MV-4-11 (cell line): ENCODE measurements around the gene CD7.

Experiments
- DNase-seq: peaks from one replicate; lab custom pipeline; 2025; lab: John Stamatoyannopoulos, UW

CD7 gene

DNA sequence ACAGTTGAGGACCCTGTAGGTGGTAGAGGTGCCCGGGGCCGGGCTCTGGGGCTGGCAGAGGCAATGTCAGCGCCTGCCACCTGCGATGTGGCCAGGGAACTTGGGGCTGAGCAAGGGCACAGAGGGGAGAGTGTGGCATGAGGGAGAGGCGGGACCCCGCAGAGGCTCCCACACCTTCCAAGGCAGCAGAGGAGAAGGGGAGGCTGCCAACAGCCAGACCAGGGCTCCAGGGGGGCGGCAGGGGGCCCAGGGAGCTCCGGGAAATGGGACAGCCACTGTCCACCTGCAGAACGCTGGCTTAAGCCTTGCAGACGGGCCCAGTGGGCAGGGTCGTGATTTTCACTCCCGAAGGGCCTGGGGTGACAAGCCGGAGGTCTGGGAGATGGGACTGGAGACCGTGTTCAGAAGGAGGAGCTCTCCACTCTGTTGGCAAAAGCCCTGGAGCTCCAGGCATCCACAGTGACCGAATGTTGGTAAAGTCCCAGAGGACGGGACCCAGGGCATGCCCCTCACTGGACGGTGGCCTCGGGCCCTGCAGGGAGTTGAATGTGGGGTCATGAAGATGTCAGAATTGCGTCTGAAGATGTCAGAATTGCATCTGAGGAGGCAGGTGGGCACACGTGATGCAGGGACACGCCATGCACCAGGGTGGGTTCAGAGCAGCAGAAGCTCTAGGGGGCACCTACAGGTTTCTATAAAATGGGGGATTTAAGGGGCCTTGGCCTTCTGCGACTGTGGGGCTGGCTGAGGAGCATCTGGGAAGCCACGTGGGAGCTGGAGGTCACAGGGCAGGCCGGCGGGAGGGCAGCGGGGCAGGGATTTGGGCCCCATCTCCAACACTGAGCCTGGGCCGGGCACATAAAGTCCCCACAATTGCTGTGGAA lies 18.6 kb downstream of the CD7 start:
- no peak for DNase-seq

GRCh38 chr17:82297714-82298537 lies 19.5 kb downstream of the CD7 start:
- DNase-seq: peak; percentile 82

- DNase-seq: peak; percentile 62
These were observed 20.1 kb downstream of the CD7 start for GRCh38 chr17:82297280-82297713.

GRCh38 chr17:82296511-82297279 lies 20.7 kb downstream of the CD7 start:
- DNase-seq: no peak

DNA sequence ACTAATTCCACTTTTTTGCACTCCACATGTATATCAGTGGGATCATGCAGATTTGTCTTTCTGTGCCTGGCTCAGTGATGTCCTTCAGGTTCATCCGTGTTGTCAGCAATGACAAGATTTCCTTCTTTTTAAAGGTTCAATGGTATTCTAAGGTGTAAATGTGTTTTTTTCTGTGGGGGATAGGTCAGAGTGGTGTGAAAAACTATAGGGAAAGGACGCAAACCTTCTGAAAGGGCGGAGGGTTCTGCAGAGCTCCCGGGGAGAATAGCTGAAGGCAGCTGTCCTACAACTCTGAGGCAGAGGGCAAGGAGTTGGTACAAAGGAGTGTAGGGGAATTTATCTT lies 22.0 kb downstream of the CD7 start:
- DNase-seq: no peak

DNA sequence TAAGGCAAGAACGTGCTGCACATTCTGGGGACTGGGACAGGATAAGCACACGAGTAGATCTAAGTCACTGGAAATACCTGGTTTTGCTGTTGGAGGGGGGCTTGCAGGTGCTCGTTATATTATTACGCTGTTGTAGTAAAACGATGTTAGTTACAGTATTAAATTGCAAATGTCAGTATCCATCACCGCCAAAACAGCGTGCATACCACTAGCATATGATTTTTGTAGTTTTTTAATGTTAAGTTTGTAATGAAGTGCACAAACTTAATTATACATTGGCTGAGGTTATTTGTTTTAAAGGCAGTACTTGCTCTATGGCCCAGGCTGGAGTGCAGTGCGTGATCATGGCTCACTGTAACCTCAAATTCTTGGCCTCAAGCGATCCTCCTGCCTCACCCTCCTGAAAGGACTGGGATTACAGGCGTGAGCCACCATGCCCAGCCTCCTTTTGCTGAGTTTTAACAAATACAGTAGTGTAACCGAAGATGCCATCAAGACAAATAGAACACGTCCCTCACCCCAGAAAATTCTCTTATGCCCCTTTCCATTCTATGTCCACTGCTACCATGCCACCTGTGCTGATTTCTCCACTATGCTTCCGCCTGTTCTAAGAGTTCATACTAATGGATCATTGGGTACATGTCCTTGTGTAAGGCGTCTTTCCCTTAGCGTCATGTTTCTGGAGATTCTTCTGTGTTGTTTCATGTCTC lies 23.2 kb downstream of the CD7 start:
- no peak for DNase-seq

GRCh38 chr17:82292251-82293154 lies 24.9 kb downstream of the CD7 start:
- peak; percentile 98 for DNase-seq

DNA sequence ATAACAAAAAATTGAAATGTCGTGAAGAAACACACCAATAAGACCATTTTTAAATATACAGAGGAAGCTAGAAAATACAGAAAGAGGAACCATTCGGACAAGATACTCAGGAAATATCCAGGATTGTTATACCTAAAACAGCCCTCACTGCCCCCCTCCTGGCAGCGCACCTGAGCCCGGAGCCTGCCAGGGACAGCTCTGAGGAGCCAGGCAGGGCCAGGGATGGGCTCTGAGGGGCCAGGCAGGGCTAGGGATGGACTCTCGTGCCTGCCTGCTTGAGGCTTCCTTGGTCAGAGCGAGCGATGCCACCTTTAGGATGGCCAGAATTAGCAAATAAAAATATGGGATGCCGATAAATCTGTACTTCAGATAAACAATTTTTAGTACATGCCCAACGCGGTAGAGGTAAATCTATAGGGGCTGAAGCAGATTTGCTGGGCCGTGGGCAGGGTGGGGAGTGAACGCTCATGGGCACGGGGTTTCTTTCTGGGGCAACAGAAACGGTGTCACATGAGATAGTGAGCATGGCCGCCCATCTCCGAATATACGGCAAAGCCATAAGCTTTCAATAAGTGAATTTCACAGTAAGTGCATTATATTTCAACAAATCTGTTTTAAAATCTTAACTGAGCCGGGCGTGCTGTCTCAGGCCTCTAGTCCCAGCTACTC lies 25.7 kb downstream of the CD7 start:
- peak; percentile 30 for DNase-seq

- DNase-seq: peak; percentile 71
These were observed 29.3 kb downstream of the CD7 start for GRCh38 chr17:82287868-82288801.

DNA sequence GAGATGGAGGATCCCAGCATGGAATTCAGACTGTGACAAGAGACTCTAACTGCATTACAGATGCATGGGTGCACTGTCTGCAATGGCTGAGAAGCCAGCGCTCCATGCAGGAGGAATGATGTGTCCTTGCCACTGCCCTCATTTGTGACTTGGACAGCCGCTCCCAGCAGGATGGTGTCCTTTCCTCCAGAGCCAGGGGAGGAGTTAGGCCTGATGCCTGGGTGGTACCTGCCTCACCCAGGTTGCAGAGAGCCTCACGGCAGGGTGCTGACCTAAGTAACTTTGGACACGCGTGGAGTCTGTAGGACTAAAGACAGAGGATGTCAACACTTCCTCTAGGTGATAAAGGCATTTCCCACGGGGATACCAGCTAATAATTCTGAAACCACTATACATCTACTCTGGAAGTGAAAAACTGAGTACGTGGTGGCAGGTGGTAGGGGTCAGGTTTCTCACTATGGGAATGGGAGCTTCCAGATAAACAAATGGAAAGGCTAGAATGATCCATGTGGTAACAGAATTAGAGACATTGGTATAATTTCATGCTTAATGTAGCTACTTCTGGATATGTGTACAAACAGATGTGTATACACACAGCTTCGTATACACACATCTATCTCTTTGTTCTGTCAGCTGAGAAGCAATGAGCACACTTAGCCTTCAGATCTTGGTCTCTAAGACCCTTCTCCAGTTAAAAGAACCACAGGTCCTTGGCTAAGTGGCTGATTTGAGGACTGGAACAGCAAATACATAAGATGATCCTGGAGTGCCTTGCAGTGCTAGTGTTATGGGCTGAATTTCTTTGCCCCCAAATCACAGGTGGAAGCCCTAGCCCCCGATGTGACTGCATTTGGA lies 30.2 kb downstream of the CD7 start:
- no peak for DNase-seq

- no peak for DNase-seq
These were observed 32.3 kb downstream of the CD7 start for GRCh38 chr17:82285141-82285540.

DNA sequence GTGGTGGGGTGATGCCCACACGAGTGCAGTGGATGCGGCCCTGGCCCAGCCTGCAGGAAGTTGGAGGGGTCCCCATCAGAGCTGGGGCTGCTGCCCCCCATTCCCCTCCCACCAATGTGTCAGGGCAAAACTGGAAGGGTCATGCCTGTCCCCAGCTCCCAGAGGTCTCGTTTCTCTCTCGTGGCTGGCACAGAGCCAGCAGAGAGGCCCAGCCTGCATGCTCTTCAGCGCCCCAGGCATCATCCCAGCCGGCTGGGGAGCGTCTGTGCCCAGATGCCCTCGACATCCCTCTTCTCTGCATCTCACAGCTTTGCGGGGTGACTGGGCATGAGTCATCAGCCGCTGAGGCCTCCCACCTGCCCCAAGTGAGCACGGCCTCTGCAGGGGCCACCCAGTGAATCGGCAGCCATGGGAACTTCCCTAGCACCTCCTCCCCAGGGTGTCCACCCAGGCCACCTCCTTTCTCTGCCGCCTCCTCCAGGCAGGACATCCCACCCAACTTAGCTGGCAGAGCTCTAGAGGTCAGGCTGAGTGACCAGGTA lies 34.1 kb downstream of the CD7 start:
- peak; percentile 52 for DNase-seq

DNA sequence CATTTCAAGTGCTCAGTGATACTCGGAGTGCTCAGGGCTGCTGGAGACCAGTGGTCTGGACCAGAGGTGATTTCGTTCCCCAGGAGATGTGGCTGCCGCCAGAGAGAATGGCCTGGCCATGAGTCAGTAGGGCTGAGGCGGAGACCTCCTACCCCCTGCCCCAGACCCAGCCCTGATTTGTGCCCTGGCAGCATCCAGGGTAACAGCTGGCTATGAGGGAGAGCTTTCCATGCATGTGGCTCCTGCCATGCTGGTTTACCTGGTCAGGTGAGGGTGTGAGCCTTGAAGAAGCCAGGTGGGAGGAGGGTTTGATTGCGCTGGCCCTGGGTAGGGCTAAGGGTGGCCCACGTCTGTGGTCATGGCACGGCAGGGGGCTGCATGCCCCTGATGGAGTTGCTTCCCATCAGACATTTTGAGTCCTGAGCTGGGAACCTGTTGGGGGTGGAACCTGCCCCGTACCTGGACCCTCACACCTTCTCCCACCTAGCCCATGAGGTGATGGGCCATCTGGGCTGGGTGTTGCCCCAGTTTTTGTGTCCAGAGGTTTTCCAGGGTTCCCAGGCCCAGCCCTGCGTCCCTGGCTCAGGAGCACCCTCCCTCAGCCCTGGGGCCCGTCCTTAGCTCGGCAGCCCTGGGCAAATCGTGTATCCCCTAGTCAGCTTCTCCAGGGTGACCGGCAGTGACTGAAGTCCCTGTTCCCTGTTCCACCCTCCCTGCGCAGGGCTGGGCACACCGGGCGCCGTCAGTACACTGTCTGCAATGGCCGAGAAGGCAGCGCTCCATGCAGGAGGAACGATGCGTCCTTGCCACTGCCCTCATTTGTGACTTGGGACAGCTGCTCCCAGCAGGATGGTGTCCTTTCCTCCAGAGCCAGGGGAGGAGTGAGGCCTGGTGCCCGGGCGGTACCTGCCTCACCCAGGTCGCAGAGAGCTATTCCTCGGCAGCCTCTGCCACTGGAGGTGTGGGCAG lies 34.9 kb downstream of the CD7 start:
- no peak for DNase-seq

DNA sequence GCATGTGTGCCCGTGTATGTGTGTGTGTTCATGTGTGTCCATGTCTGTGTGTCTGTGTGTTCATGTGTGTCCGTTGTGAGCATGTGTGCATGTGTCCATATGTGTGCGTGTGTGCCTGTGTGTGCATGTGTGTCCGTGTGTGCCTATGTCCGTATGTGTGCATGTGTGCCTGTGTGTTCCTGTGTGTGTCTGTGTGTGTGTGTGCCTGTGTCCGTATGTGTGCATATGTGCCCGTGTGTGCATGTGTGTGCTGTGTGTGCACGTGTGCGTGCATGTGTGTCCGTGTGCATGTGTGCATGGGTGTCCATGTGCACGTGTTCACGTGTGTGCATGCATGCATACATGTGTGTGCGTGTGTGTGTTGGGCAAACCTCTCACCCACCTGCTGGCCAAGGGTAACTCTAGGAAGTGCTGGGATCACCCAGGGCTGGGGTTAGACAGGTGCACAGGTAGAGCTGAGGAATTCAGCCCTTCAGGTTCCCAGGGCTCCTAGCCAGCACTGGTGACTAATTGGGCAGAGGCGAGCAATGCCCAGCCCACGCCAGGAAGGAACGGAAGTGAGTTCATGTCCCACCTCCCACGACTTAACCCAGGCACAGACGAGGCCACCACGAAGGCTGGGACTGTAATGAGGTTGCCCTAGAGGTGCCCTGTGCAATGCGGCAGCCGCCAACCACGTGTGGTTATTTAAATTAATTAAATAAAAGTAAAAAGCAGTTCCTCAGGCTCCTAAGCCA lies 35.7 kb downstream of the CD7 start:
- peak; percentile 29 for DNase-seq

GRCh38 chr17:82281076-82281475 lies 36.3 kb downstream of the CD7 start:
- DNase-seq: no peak

DNA sequence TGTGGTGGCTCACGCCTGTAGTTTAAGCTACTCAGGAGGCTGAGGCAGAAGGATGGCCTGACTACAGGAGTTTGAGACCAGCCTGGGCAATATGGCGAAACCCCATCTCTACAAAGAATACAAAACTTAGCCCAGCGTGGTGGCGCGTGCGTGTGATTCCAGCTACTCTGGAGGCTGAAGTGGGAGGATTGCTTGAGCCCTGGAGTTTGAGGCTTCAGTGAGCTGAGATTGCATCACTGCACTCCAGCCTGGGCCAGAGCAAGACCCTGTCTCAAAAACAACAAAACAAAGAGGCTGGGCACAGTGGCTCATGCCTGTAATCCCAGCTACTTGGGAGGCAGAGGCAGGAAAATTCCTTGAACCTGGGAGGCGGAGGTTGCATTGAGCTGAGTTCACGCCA lies 36.9 kb downstream of the CD7 start:
- DNase-seq: peak; percentile 20
